Stimulated activated naive B cell treated with anti-CD40 and anti-IgM and Interleukin-4, amounts not matched to agents 10 μg/mL and 1 μg/mL and 100 μg/mL, for 72 hours (primary cell): Measurements from ENCODE around the gene KIAA0319L.

ENCODE experiments used
- ATAC-seq, 2 donors: fragments of 150-1000 bp; cut with Tn5 transposase; replicated peaks; 2 replicates each; pipeline ENCODE4 v1.10.0; 2021; ENCODE audit warnings: moderate library complexity in 1 of 2
- DNase-seq: peaks from one replicate; pipeline ENCODE4 v3.0.0; 2021
- H3K27ac Mint-ChIP-seq: one replicate; pipeline ENCODE4 v1.8.0; 2022; ENCODE audit warnings: mild to moderate bottlenecking, mixed read lengths
- H3K27me3 Mint-ChIP-seq, 2 donors: one replicate each; pipeline ENCODE4 v1.8.0; 2022; ENCODE audit warnings: mixed read lengths in 2 of 2
- H3K36me3 Mint-ChIP-seq, 2 donors: one replicate each; pipeline ENCODE4 v1.8.0; 2022; ENCODE audit warnings: mixed read lengths in 2 of 2, mild to moderate bottlenecking in 1 of 2
- H3K4me1 Mint-ChIP-seq, 2 donors: one replicate each; pipeline ENCODE4 v1.8.0; 2022; ENCODE audit warnings: mixed read lengths in 2 of 2, mild to moderate bottlenecking in 1 of 2
- H3K4me3 Mint-ChIP-seq, 2 donors: one replicate each; pipeline ENCODE4 v1.8.0; 2022; ENCODE audit warnings: mild to moderate bottlenecking in 2 of 2, mixed read lengths in 2 of 2, moderate library complexity in 1 of 2
- H3K9me3 Mint-ChIP-seq, 2 donors: one replicate each; pipeline ENCODE4 v1.8.0; 2022; ENCODE audit warnings: mixed read lengths in 2 of 2, mild to moderate bottlenecking in 1 of 2

Gene KIAA0319L

GRCh38 chr1:35386959-35387358 lies 170.2 kb downstream of the KIAA0319L start:
- Mint-ChIP-seq H3K4me1 (no peaks in the 10 kb centered on the region), H3K36me3 (peaks cover 18 to 25% of the 10 kb centered on the region in 2 donors), H3K27ac (no peak overlapping the region), H3K9me3 (peaks cover 0 to 1% of the 10 kb centered on the region in 2 donors), H3K27me3 (no peaks in the 10 kb centered on the region), H3K4me3 (no peak overlapping the region)
- DNase-seq (no peak), ATAC-seq (no peak)

GRCh38 chr1:35386290-35386689 lies 170.9 kb downstream of the KIAA0319L start:
- H3K27ac Mint-ChIP-seq = no peak overlapping the region
- no peak overlapping the region for H3K4me3 Mint-ChIP-seq
- H3K4me1 Mint-ChIP-seq = no peaks in the 10 kb centered on the region
- no peaks in the 10 kb centered on the region for H3K27me3 Mint-ChIP-seq
- H3K36me3 Mint-ChIP-seq = peaks cover 18 to 29% of the 10 kb centered on the region in 2 donors
- peaks cover 0 to 1% of the 10 kb centered on the region in 2 donors for H3K9me3 Mint-ChIP-seq
- ATAC-seq = no peak
- no peak for DNase-seq
